ENCODE measurements around the gene SRSF10.
"Not testable (repeated sequence)": the region's sequence is repeated elsewhere in the genome, so short reads cannot be mapped to it uniquely, and the experiment has no call there.

SRSF10 gene

GRCh38 chr1:23979881-23980727 lies at the start of gene SRSF10:
Gene SRSF10 (minus strand): TSS chr1:23980327. CDS start chr1:23980255, 72 bp downstream.
- peak; percentile 97 for DNase-seq

- no peak for DNase-seq
Measured at GRCh38 chr1:24027838-24028468, 47.8 kb upstream of the SRSF10 start.

- DNase-seq: no peak
Measured at GRCh38 chr1:24022581-24023361, 42.6 kb upstream of the SRSF10 start.

- DNase-seq: no peak
Measured at GRCh38 chr1:24021403-24022266, 41.5 kb upstream of the SRSF10 start.

GRCh38 chr1:24020470-24020869 lies 40.3 kb upstream of the SRSF10 start:
- DNase-seq: no peak

GRCh38 chr1:24020025-24020424 lies 39.9 kb upstream of the SRSF10 start:
- no peak for DNase-seq

- no peak for DNase-seq
Measured at GRCh38 chr1:24018611-24019580, 38.8 kb upstream of the SRSF10 start.

GRCh38 chr1:24015221-24016210 lies 35.4 kb upstream of the SRSF10 start:
- no peak for DNase-seq

GRCh38 chr1:24012878-24013277 lies 32.8 kb upstream of the SRSF10 start:
- DNase-seq: not testable (repeated sequence)

GRCh38 chr1:24010650-24011049 lies 30.5 kb upstream of the SRSF10 start:
- no peak for DNase-seq

GRCh38 chr1:24009406-24009805 lies 29.3 kb upstream of the SRSF10 start:
- no peak for DNase-seq

- not testable (repeated sequence) for DNase-seq
Measured at GRCh38 chr1:24008574-24009184, 28.6 kb upstream of the SRSF10 start.

- no peak for DNase-seq
Measured at GRCh38 chr1:24007079-24007478, 27.0 kb upstream of the SRSF10 start.

- no peak for DNase-seq
Measured at GRCh38 chr1:24005163-24005562, 25.0 kb upstream of the SRSF10 start.

GRCh38 chr1:24004132-24004531 lies 24.0 kb upstream of the SRSF10 start:
- DNase-seq: no peak

- no peak for DNase-seq
Measured at GRCh38 chr1:24003331-24003972, 23.3 kb upstream of the SRSF10 start.

- no peak for DNase-seq
Measured at GRCh38 chr1:24002695-24003094, 22.6 kb upstream of the SRSF10 start.

GRCh38 chr1:23999156-23999671 lies 19.1 kb upstream of the SRSF10 start:
- DNase-seq: no peak

GRCh38 chr1:23997812-23998211 lies 17.7 kb upstream of the SRSF10 start:
- no peak for DNase-seq

All from activated CD8-positive, alpha-beta memory T cell treated with anti-CD3 and anti-CD28 coated beads, Interleukin-2, amount 50 U/mL, for 4 hours (primary cell).